Skeletal muscle tissue (tissue), 4 donors: Measurements from ENCODE around the gene ADCY7. TPM values are rescaled to one million over a fixed set of nuclear protein-coding genes. Genes with fewer than 3 reads are reported as not detected.
"Not testable (repeated sequence)": the region's sequence is repeated elsewhere in the genome, so short reads cannot be mapped to it uniquely, and the experiment has no call there.

Source experiments
- H3K27ac ChIP-seq: one replicate; pipeline ENCODE4 v1.7.0; 2013; ENCODE audit warnings: mild to moderate bottlenecking, low read depth, low read length, inconsistent platforms
- H3K27me3 ChIP-seq, 3 donors: one replicate each; pipeline ENCODE4 v1.7.0; 2013; ENCODE audit warnings: low read length in 3 of 3; ENCODE audit not compliant: control insufficient read depth in 3 of 3, insufficient read depth in 3 of 3
- H3K36me3 ChIP-seq, 3 donors: one replicate each; pipeline ENCODE4 v1.7.0; 2013; ENCODE audit warnings: low read length in 3 of 3; ENCODE audit not compliant: control insufficient read depth in 3 of 3, insufficient read depth in 3 of 3
- H3K4me1 ChIP-seq, 3 donors: one replicate each; pipeline ENCODE4 v1.7.0; 2013; ENCODE audit warnings: low read length in 3 of 3, mild to moderate bottlenecking in 3 of 3; ENCODE audit not compliant: control insufficient read depth in 3 of 3, insufficient read depth in 3 of 3
- H3K4me3 ChIP-seq, 3 donors: one replicate each; pipeline ENCODE4 v1.7.0; 2013; ENCODE audit warnings: low read length in 3 of 3
- H3K9ac ChIP-seq, 3 donors: one replicate each; pipeline ENCODE4 v1.7.0; 2013; ENCODE audit warnings: low read length in 3 of 3, mild to moderate bottlenecking in 3 of 3, moderate library complexity in 2 of 3, low read depth in 1 of 3
- H3K9me3 ChIP-seq, 3 donors: one replicate each; pipeline ENCODE4 v1.7.0; 2013; ENCODE audit warnings: low read length in 3 of 3; ENCODE audit not compliant: control insufficient read depth in 3 of 3
- total RNA-seq: library from RNA; depleted of rRNA; stranded (reverse); fragments of >200 nt; gene quantifications from one replicate; pipeline ENCODE4 v1.2.3, GENCODE V29; 2014
- donor health status: Osteomylitis.

ADCY7 gene
- total RNA-seq, 1 donor from 2014 or later = 9.4 TPM

DNA sequence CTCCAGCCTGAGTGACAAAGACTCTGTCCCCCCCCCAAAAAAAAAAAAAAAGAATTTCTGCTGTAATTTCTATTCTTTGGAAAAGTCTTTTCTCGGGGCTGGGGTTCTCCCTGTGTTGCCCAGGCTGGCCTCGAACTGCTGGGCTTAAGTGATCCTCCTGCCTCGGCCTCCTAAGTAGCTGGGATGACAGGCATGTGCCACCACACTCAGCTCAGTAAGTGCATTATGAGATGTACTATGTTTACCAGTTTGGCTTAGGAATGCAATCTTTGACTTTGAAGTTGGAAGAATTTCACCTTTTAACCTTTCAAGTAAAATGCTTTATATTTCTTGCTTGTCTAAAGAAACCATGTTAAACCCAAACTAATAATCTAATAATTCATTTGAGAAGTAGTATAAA lies 28.0 kb upstream of the ADCY7 start:
- Histone ChIP-seq H3K9me3 (no peaks in the 10 kb centered on the region), H3K9ac (no peak overlapping the region), H3K4me3 (no peak overlapping the region), H3K36me3 (no peaks in the 10 kb centered on the region), H3K27ac (no peak overlapping the region), H3K4me1 (peaks cover 0 to 3% (median 2%) of the 10 kb centered on the region in 3 donors), H3K27me3 (no peaks in the 10 kb centered on the region)

DNA sequence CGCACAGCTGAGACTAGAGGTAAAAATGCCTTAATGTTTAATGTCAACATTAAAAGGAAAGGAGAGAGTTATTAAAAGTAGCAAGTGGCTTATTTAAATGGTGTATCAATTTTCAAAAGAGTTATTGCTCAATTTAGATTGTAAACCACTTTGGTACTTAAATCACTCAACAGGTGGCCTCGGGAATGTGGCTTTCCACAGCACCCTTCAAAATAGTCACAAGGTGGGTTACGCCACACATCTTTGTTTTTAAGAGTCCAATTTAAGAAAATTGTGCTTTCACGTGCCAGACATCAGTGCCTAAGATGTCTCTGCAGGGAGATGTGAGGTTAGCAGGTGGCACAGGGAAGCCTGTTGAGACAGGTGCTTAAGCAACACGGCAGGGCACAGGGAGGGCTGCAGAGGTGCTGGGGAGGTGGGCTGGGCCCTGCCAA lies 27.5 kb upstream of the ADCY7 start:
- peaks cover 0 to 1% (median 0%) of the 10 kb centered on the region in 3 donors for H3K27me3 ChIP-seq
- H3K4me3 ChIP-seq = no peak overlapping the region
- no peaks in the 10 kb centered on the region for H3K9me3 ChIP-seq
- H3K9ac ChIP-seq = peak overlapping the region in 1 of 3 donors; percentile 33
- no peaks in the 10 kb centered on the region for H3K36me3 ChIP-seq
- peaks cover 0 to 3% (median 2%) of the 10 kb centered on the region in 3 donors for H3K4me1 ChIP-seq
- no peak overlapping the region for H3K27ac ChIP-seq

DNA sequence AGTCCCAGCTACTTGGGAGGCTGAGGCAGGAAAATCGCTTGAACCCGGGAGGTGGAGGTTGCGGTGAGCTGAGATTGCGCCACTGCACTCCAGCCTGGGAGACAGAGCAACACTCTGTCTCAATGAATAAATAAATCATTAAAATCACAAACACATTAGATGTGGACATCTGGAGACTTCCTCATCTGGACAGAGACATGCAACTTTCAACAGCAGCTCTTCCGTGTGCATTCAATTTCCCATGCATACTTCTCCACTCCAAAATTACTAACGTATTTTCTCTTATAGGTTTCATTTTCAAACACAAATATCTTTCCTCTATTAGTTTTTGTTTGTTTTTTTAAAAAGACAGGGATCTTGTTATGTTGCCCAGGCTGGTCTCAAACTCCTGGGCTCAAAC lies 23.3 kb upstream of the ADCY7 start:
- Histone ChIP-seq H3K27me3 (peaks cover 4 to 21% (median 4%) of the 10 kb centered on the region in 3 donors), H3K4me1 (peaks cover 12 to 18% (median 17%) of the 10 kb centered on the region in 3 donors)
- not testable (repeated sequence) for H3K4me3 ChIP-seq, H3K9me3 ChIP-seq, H3K36me3 ChIP-seq, H3K9ac ChIP-seq, H3K27ac ChIP-seq

DNA sequence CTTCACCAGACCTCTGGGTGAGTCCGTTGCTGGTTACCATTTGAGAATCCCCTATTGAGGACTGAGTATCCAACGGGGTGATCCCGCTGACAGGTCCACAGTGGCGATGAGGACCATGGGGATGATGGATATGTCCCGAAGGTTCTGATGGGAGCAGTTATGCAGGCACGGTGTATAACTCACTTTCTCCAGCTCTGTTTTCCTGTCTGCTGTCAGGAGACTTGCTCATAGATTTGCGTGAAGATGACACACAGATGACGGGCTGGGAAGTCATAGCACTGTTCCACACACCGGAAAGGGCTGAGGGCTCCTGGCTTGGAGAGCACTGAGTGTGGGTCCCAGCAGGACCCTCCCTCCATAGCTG lies 22.2 kb upstream of the ADCY7 start:
- Histone ChIP-seq H3K9ac (no peak overlapping the region), H3K27me3 (peaks cover 4 to 21% (median 4%) of the 10 kb centered on the region in 3 donors), H3K27ac (no peak overlapping the region), H3K4me3 (no peak overlapping the region), H3K36me3 (no peaks in the 10 kb centered on the region), H3K9me3 (no peaks in the 10 kb centered on the region), H3K4me1 (peaks cover 12 to 16% (median 14%) of the 10 kb centered on the region in 3 donors)

DNA sequence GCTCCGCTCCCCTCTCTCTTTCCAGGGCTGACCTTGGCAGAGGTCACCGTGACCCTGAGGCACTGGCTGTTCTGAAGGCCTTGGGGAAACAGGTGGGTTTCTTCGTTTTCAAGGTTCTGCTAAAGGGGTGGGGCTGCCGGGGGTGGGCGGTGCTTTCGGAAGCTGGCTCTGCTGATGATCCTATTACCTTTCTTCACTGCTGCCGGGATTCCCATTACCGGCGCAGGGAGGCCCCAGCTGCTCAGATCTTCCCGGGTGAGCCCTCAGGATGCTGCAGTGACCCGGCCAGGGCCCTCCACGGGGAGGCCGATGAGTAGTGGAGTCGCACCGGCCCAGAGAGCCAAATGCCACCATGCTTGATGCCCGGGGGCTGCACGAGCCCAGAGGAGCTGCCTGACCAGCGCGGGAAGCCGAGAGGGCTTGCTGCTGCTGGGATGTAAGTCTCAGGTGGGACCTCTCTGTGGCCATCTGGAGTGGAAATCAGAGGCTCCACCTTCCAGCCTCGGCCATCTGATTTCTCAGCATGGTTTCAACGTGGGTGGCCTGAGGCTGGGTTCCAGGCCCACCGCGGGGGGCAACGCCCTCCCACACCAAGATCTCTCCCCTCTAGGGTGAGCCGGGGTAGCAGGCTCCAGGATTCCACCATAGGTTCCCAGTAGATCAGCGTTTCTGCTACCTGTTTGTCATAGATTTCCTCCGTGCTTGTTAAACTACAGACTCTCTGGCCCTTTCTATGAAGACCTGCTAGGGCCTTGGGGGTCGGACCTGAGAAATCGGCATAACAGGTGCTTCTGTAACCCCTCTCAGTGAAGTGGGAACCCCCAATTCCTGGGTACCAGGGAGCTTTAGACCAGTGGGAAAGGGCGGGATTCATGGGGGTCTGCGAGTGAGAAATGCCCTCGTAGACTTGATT lies 21.6 kb upstream of the ADCY7 start:
- Histone ChIP-seq H3K4me3 (peak overlapping the region in 1 of 3 donors; percentile 51), H3K4me1 (peaks cover 12 to 16% (median 14%) of the 10 kb centered on the region in 3 donors), H3K9me3 (no peaks in the 10 kb centered on the region), H3K36me3 (no peaks in the 10 kb centered on the region), H3K9ac (peak overlapping the region in 1 of 3 donors; percentile 64), H3K27me3 (peaks cover 4 to 21% (median 4%) of the 10 kb centered on the region in 3 donors), H3K27ac (no peak overlapping the region)

DNA sequence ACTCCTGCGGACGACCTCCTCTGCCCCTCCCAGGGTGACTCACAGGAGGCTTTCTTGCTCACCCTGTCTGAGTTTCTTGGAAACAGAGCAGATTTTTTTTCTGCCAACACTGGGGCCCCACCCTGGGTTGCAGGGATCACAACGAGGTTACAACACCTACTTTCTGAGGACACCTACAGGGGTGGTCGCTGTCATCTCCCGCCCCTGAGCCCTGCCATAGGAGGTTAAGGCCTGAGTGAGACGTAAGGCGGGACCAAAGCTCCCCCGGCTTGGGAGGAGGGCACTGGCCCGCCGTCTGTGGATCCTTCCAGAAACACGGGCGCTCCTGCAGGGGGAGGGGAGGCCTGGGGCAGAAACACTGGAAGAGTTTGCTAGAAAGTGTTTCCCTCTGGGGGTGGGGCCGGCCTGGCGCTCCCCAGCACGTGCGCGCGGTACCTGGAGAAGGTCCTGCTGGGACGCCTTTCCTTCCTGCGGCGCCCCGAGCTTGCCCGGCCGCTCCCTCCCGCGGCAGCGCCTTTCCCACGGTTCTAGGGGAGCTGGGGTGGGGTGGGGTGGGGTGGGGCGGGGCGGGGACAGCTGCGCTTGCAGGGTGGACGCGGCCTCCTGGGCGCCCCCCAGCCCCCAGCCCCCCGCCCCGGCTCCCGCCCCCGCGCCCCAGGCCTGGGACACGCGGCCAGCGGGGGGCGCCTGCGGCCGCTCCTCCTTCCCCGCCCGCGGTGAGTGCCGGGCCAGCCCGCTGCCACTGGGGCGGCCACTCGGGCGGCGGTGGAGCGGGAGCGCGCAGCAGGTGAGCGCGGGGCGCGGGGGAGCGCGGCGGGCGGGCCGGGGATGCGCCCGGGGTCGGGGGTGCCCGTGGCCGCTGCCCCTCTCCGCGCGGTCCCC lies 20.7 kb upstream of the ADCY7 start:
- Histone ChIP-seq H3K27me3 (peaks cover 4 to 21% (median 4%) of the 10 kb centered on the region in 3 donors), H3K9ac (peak overlapping the region; percentile 34 to 64 (median 51)), H3K36me3 (no peaks in the 10 kb centered on the region), H3K9me3 (no peaks in the 10 kb centered on the region), H3K4me1 (peaks cover 12 to 16% (median 14%) of the 10 kb centered on the region in 3 donors), H3K4me3 (peak overlapping the region; percentile 57 to 70 (median 59)), H3K27ac (no peak overlapping the region)

- Histone ChIP-seq H3K9me3 (no peaks in the 10 kb centered on the region), H3K4me3 (peak overlapping the region; percentile 46 to 65 (median 57)), H3K36me3 (no peaks in the 10 kb centered on the region), H3K27me3 (peaks cover 4 to 21% (median 4%) of the 10 kb centered on the region in 3 donors), H3K27ac (no peak overlapping the region), H3K9ac (peak overlapping the region; percentile 33 to 64 (median 34)), H3K4me1 (peaks cover 12 to 16% (median 14%) of the 10 kb centered on the region in 3 donors)
These were observed 19.8 kb upstream of the ADCY7 start for GRCh38 chr16:50246299-50247122.

DNA sequence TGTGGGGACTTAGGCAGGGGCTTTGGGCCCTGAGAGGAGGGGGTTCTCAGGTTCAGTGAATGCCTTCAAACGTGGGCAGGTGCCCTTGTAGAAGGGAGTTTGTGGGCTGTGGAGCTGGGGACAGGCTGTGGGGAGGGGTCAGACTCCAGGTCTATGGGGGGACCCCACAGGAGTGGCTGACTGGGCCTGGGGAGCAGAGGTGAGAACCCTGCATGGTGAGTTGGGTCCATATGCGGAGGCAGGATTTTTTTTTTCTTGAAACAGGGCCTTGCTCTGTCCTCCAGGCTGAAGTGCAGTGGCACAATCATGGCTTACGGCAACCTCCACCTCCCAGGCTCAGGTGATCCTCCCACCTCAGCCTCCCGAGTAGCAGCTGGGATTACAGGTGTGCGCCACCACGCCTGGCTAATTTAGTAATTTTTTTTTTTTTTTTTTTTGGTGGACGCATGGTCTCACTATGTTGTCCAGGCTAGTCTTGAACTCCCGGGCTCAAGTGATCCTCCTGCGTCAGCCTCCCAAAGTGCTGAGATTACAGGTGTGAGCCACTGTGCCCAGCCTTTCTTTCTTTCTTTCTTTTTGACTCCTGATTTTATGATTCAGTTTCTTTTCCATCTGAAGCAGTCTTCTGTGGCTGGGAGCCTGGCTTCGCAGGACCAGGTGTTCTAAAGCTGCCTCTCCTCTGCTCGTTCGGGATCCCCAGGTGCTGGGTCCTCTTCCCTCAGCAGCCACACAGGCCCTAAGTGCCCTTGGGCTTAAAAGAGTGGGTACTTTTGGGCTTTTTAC lies 19.0 kb upstream of the ADCY7 start:
- Histone ChIP-seq H3K9me3 (no peaks in the 10 kb centered on the region), H3K27me3 (peaks cover 4 to 21% (median 4%) of the 10 kb centered on the region in 3 donors), H3K4me1 (peaks cover 20 to 24% (median 22%) of the 10 kb centered on the region in 3 donors), H3K36me3 (no peaks in the 10 kb centered on the region), H3K4me3 (peak overlapping the region in 2 of 3 donors; percentile 46 to 65), H3K9ac (peak overlapping the region in 1 of 3 donors; percentile 50), H3K27ac (no peak overlapping the region)
